ENCODE results near the gene RNF220.
"Not testable (repeated sequence)": the region's sequence is repeated elsewhere in the genome, so short reads cannot be mapped to it uniquely, and the experiment has no call there.

The RNF220 gene

DNA sequence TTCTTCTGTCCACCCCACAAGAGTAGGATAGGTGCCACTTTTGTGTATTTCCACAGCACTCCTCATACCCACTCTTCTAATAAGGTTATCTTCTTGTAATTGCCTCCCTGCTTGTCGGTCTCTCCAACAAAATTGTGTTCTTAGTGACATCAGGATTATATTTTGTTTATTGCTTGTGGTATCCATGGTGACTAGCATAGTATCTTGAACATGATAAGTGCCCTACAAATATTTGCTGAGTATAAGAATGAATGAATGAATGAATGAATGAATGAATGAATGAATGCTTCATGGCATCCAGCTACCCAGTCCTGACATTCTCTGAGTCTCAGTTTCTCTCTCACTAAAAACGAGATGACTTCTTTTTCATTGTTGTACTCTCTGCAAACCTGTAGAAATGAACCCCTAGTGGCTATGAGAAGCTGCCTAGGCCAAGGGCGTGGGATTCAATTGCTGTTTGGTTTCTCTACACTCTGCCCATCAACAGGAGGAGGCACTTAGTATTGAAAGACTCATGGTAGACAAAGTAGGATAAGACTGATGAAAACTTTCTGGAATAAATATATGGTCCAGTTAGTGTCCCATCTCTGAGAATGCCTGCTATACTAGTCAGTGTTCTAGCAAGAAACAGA, 148.2 kb downstream of the RNF220 start:
- no peak for DNase-seq (ENCODE audit: low spot score)
- TF ChIP-seq, protein P1, sequence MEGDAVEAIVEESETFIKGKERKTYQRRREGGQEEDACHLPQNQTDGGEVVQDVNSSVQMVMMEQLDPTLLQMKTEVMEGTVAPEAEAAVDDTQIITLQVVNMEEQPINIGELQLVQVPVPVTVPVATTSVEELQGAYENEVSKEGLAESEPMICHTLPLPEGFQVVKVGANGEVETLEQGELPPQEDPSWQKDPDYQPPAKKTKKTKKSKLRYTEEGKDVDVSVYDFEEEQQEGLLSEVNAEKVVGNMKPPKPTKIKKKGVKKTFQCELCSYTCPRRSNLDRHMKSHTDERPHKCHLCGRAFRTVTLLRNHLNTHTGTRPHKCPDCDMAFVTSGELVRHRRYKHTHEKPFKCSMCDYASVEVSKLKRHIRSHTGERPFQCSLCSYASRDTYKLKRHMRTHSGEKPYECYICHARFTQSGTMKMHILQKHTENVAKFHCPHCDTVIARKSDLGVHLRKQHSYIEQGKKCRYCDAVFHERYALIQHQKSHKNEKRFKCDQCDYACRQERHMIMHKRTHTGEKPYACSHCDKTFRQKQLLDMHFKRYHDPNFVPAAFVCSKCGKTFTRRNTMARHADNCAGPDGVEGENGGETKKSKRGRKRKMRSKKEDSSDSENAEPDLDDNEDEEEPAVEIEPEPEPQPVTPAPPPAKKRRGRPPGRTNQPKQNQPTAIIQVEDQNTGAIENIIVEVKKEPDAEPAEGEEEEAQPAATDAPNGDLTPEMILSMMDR (IDR thresholded peaks at IDR 0.05): no peak
- Histone ChIP-seq H3K27ac (no peak overlapping the region), H3K4me3 (no peak overlapping the region)

DNA sequence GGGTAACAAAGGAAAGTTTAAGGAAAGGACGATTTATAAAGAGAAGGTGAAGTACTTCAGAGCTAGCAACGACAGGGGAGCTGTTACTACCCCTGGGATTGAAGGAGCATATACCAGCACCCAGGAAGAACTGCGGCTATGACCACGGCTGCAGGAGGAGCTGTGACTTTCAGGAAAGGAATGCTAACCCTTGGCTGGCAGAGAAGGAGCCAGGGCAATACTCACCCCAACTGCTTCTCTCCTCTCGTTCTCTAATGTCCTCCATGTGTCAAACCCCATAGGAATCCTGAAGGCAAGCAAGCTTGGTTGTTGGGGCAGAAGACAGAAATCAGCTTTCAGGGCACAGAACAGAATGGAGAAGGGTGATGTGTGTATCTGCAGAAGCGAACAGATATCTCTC, 148.7 kb downstream of the RNF220 start:
- H3K27ac ChIP-seq: no peak overlapping the region
- TF ChIP-seq, protein P1 (IDR thresholded peaks at IDR 0.05): no peak

DNA sequence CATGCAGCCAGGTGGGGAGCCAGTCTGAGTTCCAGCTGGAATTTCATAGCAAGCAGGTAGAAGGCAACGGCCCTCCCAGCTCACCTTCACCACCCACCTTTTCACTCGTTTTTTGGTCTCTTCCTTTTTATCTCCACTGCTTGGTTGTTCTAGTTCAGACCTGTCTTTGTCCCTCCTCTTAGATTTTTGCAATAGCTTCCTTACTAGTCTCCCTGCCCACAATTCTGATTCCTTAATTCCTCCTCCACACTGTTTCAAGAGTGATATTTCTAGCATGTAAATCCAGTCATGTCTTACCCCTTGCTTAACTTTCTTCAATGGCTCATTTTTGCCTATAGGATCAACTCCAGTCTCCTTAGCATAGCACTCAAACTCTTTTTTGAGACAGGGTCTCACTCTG, 149.7 kb downstream of the RNF220 start:
- TF ChIP-seq, protein P1 (IDR thresholded peaks at IDR 0.05): no peak
- DNase-seq (ENCODE audit: low spot score): no peak
- Histone ChIP-seq H3K4me3 (no peak overlapping the region), H3K27ac (no peak overlapping the region)

More for the DNA sequence above, 148.7 kb downstream of the RNF220 start:
- no peak for DNase-seq (ENCODE audit: low spot score)
- no peak overlapping the region for H3K4me3 ChIP-seq

DNA sequence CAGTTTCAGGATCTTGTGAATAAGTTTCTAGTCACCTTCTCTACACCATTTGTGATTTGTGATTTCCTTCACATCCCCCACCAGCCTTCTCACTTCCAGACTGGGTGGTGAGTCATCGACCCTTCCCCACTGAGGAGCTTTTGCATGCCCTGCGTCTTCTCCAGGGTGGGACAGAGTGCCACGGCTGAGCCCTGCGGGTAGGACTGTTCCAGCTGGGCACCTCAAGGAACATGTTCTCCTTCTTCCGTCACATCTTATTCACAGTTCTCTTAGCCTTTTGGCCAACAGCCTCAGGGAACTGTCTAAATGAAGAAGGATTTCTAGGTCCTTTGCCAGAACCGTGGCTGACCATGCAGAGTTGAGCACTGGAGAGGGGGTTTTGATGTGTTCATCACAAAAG, 152.7 kb downstream of the RNF220 start:
- TF ChIP-seq, protein P1 (IDR thresholded peaks at IDR 0.05): no peak
- no peak overlapping the region for H3K27ac ChIP-seq
- H3K4me3 ChIP-seq: no peak overlapping the region
- no peak for DNase-seq (ENCODE audit: low spot score)

DNA sequence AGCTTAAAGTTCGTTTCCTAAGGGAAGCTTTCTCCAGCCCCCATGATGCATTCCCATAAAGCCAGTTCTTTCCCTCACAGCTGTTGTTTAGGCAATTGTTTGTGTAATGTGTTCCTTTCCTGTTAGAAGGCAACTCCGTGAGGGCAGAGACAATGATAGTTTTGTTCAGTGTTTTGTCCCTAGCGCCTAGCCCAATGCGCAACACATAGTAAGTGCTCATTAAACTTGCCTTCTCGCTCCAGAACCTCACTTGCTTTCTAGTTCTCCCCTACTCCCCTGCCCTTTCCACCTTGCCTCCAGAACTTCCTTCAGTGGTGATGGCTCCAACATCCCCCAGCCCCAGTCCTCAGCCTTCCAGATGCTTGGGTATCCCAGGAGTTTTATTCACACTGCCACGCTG, 153.8 kb downstream of the RNF220 start:
- DNase-seq (ENCODE audit: low spot score): no peak
- H3K4me3 ChIP-seq: no peak overlapping the region
- H3K27ac ChIP-seq: no peak overlapping the region
- TF ChIP-seq, protein P1 (IDR thresholded peaks at IDR 0.05): no peak

DNA sequence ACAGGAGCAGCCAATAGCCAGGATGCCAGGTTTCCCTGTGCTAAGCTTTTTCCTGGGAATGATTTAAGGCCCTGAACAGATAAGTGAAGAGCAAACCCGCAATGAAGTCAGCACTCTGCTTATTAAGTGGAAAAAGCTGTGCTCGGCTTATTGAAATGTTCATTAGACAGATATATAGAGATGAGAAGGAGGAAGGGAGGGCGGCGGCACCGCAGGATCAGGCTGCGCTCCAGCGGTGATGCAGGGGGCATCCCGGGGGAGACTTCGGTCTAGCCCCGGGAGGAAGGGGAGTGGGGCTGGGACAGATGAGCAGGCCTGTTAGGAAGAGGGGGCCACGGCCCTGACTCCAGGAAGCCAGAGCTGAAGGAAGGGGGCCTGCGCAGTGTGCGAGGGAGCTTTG, 154.3 kb downstream of the RNF220 start:
- TF ChIP-seq, protein P1 (IDR thresholded peaks at IDR 0.05): no peak
- DNase-seq (ENCODE audit: low spot score): no peak
- H3K27ac ChIP-seq: no peak overlapping the region
- H3K4me3 ChIP-seq: no peak overlapping the region

DNA sequence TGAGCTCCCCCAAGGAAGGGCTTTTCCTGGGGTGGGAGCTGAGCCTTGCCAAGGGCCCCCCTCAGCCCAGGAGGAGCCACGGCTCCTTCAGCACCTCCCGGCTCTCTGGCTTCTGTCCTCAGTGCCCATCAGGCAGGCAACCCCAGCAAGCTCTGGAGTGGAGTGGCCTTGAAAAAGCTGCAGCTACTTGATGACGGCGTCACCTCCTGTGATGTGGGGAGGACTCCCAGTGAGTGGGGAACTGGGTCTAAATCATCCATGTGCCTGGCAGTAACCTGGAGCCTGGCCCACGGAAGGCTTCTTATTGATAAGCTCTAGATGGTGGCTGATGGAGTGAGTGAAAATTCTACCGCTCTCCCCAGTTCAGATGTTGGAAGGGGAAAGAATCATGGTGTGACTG, 154.9 kb downstream of the RNF220 start:
- Histone ChIP-seq H3K4me3 (no peak overlapping the region), H3K27ac (no peak overlapping the region)
- TF ChIP-seq, protein P1 (IDR thresholded peaks at IDR 0.05): no peak
- DNase-seq (ENCODE audit: low spot score): no peak

DNA sequence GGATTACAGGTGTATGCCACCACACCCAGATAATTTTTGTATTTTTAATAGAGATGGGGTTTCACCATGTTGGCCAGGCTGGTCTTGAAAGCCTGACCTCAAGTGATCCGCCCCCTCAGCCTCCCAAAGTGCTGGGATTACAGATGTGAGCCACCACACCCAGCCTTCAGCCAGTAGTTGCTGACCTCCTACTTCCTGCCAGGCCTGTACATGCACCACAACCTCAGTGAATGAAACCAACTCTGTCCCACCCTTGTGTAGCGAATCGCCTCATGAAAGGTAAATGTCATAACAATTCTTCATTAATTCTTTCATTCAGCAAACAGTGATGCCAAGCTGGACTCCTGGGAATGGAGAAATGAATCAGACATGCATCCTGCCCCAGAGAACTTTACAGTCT, 155.6 kb downstream of the RNF220 start:
- not testable (repeated sequence) for DNase-seq (ENCODE audit: low spot score); H3K27ac ChIP-seq; H3K4me3 ChIP-seq

Data from coronary artery (tissue), 2 donors.